ENCODE data around the gene MCM3AP.

MCM3AP gene

DNA sequence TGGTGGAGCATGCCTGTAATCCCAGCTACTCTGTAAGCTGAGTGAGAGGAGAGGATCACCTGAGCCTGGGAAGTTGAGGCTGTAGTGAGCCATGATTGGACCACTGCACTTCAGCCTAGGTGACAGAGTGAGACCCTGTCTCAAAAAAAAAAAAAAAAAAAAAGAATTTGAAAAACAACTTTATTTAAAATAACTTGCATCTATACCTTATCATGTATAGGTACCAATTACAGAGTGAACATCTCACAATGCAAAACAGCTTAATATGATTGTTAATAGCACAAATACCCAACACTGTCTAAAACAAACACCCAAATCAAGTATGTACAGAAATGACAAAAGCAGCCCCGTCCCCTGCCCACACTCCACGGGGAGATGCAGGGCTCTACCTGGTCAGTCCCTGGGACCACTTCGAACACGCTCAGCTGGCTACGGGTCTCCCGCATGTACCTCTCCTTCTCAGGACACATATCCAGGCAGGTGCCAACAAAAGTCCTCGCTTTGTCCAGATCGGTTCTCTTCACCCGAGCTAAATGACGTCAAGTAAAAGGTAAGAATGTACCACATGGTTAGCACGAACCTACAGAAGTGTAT, 10.5 kb downstream of the MCM3AP start:
- no peak for DNase-seq (ENCODE audit: low read depth in 4 of 4, low spot score in 1 of 4)

- no peak for DNase-seq (ENCODE audit: low read depth in 4 of 4, low spot score in 1 of 4)
These were observed 12.1 kb downstream of the MCM3AP start for GRCh38 chr21:46273341-46273740.

GRCh38 chr21:46269466-46269865, 15.9 kb downstream of the MCM3AP start:
- no peak for DNase-seq (ENCODE audit: low read depth in 4 of 4, low spot score in 1 of 4)

DNA sequence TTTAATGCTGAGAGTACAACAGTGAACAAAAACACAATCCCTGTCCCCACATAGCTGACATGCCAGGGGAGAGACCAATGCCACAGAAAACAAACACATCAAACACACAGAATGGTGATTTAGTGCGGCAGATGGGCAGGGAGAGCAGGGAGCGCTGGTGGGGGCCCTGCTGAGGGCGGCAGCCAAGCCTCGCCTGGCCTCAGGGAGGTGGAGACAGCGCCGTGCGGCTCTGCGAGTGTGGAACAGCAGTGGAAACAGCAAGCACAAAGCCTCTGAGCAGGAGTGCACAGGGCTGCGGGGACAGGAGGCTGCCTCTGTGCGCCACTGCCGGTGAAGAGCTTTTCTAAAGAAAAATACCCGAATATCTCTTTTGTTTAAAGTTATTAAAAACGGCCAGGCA, 17.0 kb downstream of the MCM3AP start:
- DNase-seq (ENCODE audit: low read depth in 4 of 4, low spot score in 1 of 4): no peak

- DNase-seq (ENCODE audit: low read depth in 4 of 4, low spot score in 1 of 4): no peak
These were observed 18.5 kb downstream of the MCM3AP start for GRCh38 chr21:46266946-46267345.

- DNase-seq (ENCODE audit: low read depth in 4 of 4, low spot score in 1 of 4): no peak
These were observed 19.5 kb downstream of the MCM3AP start for GRCh38 chr21:46265736-46266525.

DNA sequence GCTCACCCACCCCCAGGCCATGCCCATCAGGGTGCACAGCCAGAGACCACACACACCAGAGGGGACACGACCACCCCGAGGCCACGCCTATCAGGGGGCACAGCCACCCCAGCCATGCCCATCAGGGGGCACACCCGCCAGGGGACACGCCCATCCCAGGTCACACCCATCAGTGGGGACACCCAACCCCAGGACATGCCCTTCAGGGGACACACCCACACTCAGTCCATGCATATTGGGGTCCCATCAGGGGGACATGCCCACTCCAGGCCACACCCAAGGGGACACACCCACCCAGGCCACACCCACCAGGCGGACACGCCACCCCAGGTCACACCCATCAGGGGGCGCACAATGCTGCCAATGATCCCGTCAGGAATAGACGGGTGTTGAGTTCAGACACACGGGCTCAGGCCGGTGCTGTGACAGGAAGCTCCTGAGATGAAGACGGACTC, 20.7 kb downstream of the MCM3AP start:
- no peak for DNase-seq (ENCODE audit: low read depth in 4 of 4, low spot score in 1 of 4)

GRCh38 chr21:46264046-46264689, 21.2 kb downstream of the MCM3AP start:
- DNase-seq (ENCODE audit: low read depth in 4 of 4, low spot score in 1 of 4): no peak

DNA sequence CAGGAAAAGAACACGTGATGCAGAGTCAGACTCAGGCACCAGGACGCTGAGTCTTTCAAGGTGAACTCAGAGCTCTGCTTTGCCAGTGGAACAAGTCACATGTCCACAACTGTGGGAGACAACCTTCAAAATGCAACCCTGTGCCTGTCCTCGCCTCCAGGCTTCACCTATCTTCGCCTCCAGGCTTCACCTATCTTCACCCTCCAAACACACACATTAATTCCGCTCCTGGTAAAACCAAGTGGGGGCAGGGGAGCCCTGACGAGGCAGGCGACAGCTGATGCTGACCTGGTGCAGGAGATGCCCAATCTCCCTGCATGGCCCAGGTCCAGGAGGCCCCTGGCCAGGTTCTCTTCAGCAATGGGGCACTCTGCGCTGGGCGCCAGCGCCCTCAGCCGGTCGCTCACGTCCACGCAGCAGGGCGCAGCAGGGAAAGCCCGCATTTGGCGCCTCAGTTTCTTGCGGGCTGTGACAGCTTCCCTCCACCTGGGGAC, 28.9 kb downstream of the MCM3AP start:
- DNase-seq (ENCODE audit: low read depth in 4 of 4, low spot score in 1 of 4): no peak

DNA sequence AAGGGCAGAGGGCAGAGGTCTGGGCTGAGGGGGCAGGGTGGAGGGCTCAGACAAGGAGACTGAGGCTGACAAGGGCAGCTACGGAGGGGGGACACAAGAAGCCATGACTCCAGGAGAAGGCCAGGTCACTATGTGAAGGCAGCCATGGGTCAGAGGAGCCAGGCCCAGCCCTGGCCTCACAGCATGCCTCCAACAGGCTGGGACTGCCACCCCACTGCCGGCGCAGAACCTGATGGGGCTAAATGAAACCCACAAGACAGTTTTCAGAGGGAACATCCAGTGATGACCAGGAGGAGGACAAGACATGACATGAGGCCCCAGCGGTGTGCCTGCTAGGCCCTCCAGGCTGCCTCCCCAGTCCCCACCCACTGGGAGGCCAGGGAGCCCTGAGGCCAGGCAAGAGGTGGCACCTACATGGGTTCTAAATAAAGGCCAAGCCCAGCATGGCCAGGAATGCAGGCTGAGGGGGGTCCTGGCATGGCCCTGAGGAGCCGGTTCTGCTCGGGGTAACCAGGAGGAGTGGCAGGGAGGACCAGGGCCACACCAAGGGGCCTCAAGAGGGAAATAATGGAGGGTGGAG, 29.6 kb downstream of the MCM3AP start:
- no peak for DNase-seq (ENCODE audit: low read depth in 4 of 4, low spot score in 1 of 4)

GRCh38 chr21:46255166-46255565, 30.2 kb downstream of the MCM3AP start:
- no peak for DNase-seq (ENCODE audit: low read depth in 4 of 4, low spot score in 1 of 4)

DNA sequence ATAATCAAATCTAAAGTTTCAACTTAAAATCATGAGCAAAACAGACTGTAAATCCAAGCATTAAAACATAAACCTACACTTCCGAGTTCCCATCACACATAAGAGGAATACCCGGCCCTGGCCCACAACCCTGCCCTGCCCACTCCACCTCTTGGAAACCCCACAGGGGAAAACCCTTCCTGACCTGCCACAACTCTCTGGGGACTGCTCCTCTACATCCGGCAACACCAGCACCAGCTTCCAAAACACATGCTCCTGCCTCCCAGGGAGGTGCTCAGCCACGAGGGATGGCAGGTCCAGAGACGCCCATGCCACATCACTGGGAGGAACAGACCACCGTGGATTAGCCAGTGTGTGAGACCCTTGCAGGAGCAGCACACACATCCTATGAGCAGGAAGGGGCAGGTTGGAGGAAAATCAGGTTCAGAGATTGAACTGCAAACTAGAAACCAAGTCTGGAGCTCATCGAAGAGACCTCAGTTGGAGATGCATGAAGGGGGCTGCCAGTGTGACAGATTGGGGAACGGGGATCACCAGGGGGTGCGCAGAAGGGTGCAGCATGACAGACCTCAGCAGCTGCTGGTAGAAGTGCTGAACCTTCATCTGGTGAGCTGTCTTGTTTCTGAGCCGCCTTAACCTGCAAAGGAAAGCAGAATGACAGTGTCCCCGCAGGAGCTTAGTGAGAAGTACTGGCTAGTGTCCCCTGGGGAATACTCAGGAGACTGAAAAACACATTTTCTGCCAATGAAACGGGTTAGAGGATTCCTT, 31.0 kb downstream of the MCM3AP start:
- no peak for DNase-seq (ENCODE audit: low read depth in 4 of 4, low spot score in 1 of 4)

GRCh38 chr21:46253610-46254124, 31.7 kb downstream of the MCM3AP start:
- DNase-seq (ENCODE audit: low read depth in 4 of 4, low spot score in 1 of 4): peak in 2 of 4 experiments; percentile 15 to 16

DNA sequence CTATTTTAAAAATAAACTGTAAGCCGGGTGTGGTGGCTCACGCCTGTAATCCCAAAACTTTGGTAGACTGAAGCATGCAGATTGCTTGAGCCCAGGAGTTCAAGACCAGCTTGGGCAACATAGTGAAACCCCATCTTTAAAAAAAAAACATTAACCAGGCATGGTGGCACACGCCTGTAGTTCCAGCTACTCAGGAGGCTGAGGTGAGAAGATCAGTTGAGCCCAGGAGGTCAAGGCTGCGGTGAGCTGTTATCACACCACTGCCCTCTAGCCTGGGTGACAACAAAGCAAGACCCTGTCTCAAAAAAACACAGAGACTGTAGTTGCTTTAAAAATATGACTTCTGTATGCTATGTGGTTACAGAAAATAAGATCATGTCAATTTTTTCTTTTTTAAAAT, 32.6 kb downstream of the MCM3AP start:
- no peak for DNase-seq (ENCODE audit: low read depth in 4 of 4, low spot score in 1 of 4)

DNA sequence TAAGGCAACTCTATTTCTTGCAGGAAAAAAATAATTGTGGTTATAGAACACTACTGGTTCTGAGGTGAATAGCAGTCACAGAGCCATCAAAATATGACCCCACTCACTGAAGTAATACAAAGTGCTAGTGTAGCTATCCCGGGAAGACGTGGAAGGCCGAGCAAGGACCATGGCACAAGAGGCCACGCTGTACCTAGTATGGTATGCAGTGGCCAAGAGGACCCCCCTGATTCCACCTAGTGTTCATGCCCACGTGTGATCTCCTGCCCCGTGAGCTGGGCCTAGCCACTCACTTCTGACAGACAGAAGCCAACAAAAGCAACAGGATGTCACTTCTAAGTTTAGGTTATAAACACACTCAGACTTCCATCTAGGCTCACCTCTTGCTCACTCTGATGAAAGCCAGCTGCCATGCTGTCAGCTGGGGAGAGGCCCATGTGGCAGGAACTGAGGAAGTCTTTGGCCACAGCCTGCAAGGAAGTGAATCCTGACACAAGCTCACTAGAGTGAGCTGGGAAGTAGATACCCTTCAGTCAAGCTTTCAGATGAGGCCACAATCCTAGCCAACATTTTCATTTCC, 35.2 kb downstream of the MCM3AP start:
- DNase-seq (ENCODE audit: low read depth in 4 of 4, low spot score in 1 of 4): no peak

DNA sequence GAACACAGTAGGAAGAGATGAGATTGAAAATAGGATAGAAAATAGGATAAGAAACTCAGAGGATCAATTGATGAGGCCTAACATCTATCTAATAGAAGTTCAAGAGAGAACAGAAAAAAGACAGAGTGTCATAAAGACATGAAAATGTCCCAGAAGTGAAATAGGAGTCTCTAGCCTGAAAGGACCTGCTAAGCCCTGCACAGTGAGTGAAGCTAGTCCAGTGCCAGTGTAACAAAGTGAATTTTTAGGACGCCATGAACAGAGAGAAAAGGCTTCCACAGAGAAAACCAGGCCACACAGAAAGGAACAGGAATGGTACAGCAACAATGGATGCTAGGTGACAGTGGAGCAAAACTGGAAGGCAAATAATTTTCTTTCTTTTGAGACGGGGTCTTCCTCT, 36.6 kb downstream of the MCM3AP start:
- DNase-seq (ENCODE audit: low read depth in 4 of 4, low spot score in 1 of 4): no peak

DNA sequence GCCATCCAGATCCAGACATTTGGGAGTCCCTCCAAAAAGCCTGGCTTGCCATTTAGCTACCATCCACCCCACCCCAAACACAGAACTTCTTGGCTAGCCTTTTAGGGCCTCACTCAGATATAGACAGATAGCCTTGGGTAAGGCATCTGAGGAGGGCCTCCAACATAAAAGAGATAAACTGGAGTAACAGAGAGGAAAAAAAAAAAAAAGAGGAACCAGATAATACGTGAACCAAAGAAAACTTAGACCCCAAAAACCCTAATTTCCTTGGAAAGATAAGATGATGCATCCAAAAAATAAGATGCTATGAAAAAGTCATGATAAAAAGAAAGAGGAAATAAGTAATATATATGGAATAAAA, 37.0 kb downstream of the MCM3AP start:
- no peak for DNase-seq (ENCODE audit: low read depth in 4 of 4, low spot score in 1 of 4)

GRCh38 chr21:46247699-46248421, 37.6 kb downstream of the MCM3AP start:
- DNase-seq (ENCODE audit: low read depth in 4 of 4, low spot score in 1 of 4): no peak

DNA sequence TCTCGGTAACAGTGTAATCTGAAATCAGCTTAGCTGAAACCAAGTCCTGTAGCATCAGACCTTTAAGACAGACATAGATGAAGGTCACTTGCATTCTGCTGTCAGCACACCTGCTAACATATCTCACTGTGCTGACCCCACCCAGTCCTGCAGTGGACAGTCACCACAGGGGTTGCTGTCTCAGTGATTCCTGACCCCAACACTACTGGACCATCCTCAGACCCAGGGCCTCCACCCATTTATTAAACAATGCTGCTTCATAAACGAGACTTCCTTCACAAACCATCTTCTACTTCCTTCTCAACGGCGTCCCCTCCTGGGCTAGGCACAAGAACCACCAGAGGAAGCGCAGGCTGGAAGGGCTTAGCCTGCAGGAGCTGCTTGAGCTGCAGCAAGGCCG, 39.1 kb downstream of the MCM3AP start:
- no peak for DNase-seq (ENCODE audit: low read depth in 4 of 4, low spot score in 1 of 4)
